HUDEP-2 (cell line): ENCODE data around the gene FOSB.
A peak's percentile ranks its signal among the peaks of the same experiment; 100 is the strongest.
"Not testable (repeated sequence)": the region's sequence is repeated elsewhere in the genome, so short reads cannot be mapped to it uniquely, and the experiment has no call there.

Experiments
- DNase-seq, 76 experiments: peaks; one replicate each; lab custom pipeline; 2025; ENCODE audit not compliant: unreplicated experiment in 76 of 76; lab: John Stamatoyannopoulos, UW

The FOSB gene

DNA sequence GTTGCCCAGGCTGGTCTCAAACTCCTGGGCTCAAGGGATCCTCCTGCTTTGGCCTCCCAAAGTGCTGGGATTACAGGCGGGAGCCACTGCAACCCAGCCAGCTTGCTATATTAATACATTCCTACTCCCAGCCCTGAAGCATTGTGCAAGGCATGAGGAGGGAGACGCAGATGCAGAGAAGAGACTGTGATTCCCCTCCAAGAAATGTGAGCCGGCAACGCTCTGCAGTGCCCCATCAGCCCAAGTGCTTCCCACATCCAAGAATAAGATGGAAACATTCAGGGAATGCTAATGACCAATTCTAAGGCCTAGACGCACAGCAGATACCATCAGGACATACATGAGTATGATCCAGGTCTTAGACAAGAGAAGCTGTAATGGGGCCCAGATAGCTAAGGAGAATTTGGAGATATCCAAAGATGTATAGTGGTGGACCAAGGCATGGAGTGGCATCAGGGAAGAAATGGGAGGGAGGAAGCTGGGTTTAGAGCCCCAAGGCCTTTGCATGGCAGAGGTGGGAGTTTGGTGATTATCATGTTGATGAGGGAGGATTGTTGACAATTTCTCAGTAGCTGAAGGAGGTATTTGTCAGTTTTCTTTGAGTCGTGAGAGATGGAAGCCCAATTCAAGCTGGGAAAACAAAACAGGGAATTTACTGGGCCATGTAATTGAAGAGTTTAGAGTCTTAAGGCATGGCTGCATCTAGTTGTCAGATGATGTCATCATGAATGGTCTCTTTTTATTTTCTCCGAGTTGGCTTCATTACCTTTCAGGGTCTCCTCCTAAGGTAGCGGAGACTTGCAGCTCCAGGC, 33.3 kb downstream of the FOSB start:
- no peak for DNase-seq

DNA sequence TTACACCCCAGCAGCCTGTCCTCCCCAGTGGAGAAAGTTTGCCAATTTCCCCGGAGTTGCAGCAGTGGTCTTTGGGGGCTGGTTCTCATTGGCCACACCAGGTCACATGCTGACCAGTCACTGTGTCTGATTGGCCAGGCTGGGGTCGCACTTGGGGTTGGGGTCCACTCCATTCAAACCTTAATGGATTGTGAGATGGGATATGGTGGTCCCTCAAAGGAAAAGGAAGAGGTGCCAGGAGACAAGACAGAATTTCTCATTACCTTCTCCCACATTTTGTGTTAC, 33.9 kb downstream of the FOSB start:
- no peak for DNase-seq

DNA sequence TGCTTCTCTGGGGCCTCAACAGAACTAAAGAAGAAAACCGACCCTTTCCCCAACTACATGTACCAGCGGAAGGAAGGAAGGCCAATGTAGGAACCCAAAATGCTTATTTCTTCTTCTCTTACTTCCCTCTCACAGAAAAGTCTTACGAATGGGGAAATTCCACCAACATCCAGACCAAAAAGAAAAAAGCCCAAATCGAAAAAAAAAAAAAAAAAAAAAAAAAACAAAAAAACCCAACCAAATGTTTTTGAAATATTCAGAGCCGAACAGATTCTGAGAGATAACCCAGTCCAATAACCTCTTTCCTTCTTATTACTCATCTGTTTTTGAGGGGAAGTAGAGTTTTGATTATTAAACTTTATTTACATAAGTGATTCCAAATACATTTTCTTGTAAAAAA, 34.3 kb downstream of the FOSB start:
- no peak for DNase-seq

DNA sequence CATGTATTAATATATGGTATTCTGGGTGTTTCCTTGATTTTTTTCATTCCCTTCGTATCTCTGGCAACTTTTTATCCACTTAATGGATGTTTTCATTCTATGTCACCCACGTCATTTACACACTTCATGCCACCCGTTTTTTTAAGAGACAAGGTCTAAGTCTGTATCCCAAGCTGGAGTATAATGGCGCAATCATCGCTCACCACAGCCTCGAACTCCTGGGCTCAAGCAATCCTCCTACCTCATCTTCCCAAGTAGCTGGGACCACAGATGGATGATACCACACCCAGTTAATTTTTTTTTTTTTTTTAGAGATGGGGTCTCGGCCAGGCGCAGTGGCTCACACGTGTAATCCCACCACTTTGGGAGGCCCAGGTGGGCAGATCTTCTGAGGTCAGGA, 36.1 kb downstream of the FOSB start:
- DNase-seq: no peak

DNA sequence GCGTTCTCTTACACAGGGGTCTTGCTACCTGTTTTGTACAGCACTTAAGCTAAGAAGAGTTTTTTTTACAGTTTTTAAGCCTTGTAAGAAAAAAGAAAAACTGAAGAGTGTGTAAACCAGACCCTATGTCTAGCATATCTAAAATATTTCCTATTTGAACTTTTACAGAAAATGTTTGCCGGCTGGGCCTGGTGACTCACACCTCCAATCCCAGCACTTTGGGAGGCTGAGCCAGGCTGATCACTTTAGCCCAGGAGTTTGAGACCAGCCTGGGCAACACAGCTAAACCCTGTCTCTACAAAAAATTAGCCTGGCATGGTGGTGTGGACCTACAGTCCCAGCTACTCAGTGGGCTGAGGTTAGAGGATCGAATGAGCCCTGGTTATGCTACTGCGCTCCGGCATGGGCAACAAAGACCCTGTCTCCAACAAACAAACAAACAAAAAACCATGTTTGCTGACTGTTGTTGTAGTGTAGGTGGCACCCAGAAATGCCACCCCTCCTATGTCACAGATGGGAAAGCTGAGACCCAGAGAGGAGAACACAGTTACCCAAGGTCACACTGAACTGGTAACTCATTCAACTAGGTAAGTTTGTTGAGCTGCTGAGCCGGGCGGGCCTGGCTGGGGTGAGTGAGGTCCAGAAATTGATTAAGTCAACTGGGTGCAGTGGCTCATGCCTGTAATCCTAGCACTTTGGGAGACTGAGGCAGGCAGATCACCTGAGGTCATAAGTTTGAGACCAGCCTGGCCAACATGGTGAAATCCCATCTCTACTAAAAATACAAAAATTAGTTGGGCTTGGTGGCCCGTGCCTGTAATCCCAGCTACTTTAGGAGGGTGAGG, 37.6 kb downstream of the FOSB start:
- DNase-seq: peak in 1 of 76 experiments; percentile 20

DNA sequence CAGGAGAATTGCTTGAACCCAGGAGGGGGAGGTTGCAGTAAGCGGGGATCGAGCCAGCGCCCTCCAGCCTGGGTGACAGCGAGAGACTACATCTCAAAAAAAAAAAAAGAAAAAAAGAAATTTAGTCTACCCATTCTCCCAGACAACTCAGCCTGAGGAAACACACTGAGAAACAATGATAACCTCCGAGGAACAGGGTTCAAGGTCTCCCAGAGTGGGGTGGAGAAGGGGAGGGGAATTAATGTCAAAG, 38.1 kb downstream of the FOSB start:
- DNase-seq: no peak

DNA sequence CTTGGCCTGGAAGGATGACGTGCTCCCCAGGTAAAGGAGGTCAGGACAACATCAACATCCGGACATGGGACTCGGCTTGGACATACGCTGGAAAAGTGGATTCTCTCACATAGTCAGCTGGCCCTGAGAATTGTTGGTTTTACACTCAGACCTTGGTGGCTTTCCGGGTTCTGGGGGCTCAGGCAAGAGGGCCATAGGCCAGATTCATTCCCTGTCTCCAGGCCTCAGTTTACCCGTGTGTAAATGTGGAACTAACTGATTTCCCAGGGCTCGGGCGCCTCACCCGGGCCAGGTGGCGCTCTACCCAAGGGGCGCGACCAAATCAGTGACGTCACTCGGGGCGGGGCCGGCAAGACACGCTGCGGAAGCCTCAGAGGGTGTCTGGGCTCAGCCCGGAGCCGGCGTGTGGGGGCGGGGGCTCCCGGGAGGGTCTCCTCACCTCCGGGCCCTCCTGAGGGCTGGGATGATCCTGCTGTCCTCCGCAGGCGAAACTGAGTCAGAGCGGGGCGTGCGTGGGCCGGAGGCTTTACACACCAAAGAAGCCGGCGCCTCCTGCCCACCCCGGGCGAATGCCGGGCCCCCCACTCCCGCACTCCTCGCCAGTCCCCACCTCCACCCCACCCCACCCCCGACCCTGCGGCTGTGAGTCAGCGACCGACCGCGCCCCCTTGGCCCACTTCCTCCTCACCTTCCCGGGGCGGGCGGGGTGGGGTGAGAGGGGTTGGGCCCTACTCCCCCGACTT, 38.6 kb downstream of the FOSB start:
- DNase-seq: peak in 75 of 76 experiments; percentile 70 to 99 (median 92)

DNA sequence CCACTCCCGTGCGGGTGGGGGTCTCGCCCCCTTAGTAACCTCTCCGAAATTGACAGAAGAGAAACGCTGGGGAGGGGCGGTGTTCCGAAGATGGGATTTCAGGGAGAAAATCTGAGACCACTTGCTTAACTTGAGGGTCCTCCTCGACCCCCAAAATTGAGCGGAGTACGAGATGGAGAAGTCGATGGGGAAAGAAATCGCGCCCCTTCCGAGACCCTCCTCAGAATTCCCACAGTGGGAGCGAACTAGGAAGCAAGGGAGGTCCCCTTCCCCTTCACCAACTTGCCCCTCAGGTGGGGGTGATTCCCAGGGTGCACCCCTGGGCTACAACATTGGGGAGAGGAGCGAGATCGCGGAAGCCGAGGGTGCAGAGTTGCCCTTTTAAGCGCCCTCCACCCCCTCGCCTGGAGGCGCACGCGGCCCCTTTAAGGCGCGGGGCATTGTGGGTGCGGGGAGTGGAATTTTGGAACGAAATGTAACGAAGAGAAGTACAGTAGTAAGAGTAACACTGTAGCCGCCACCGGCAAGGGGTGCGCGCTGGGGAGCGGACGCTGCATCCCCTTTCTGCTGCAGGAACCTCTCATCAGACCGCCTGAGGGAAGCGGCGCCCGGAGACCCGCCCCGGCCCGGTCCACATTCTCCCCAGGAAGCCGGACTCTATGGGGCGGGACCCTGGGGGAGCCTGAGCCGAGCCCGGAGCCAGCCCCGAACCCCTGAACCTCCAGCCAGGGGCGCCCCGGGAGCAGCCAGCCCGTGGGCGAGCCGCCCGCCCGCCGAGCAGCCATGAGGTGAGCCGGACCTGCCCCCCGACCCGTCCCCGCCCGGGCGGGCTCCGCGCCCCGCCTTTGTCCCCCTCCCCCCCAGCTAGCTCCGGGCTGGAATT, 39.4 kb downstream of the FOSB start, which contains the start of gene VASP:
TSS of gene VASP (plus strand) at position 491 of the 883 bp plus-strand sequence. CDS start at position 784, 293 bp downstream.
- DNase-seq: peak in 75 of 76 experiments; percentile 44 to 96 (median 87)

DNA sequence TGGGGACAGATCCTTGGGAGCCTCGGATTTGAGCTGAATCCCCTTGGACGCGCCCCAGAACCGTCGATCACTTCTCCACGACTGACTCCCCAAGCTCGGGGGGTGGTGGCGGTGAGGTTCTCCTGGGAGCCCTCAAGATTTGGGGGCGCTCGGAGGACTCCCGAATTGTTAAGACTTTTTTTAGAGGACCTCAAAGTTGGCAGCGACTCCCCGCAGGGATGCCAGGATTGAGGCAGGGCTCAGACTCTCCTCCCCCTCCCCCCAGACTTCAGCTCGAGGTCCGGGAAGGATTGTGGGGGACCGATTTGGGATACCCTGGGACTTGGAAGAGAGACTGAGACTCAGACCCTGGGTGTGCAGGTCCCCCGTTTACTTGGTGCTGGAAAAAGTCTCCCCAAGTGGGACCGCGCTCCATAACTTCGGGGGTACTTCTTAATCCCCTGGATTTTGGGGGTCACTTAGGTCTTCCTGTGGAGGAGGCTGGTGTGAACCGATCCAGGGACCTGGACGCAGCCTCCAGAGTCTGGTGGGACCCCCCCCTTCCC, 40.1 kb downstream of the FOSB start:
- DNase-seq: peak in 6 of 76 experiments; percentile 18 to 45 (median 24)

DNA sequence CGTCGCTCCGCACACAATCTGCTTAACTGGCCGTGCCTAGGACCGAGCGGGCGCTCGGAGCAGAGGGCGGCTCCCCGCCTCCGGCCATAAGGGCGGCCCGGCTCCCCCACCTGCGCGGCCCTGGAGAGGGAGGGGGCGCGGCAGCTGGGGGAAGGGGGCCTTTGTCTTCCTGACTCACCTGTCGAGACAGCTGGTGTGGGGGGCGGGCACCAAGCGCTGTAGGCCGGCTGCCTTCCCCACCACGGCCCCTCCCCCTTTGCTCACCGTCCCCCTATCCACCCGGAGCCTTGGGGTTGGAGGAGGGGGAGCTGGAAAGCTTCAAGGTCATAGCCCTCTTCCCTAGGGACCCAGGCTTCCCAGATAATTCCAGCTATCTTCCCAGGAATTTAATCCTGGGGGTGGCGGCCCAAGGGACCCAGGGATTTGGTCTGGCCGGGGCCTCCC, 40.6 kb downstream of the FOSB start:
- peak in 8 of 76 experiments; percentile 14 to 33 (median 18) for DNase-seq

DNA sequence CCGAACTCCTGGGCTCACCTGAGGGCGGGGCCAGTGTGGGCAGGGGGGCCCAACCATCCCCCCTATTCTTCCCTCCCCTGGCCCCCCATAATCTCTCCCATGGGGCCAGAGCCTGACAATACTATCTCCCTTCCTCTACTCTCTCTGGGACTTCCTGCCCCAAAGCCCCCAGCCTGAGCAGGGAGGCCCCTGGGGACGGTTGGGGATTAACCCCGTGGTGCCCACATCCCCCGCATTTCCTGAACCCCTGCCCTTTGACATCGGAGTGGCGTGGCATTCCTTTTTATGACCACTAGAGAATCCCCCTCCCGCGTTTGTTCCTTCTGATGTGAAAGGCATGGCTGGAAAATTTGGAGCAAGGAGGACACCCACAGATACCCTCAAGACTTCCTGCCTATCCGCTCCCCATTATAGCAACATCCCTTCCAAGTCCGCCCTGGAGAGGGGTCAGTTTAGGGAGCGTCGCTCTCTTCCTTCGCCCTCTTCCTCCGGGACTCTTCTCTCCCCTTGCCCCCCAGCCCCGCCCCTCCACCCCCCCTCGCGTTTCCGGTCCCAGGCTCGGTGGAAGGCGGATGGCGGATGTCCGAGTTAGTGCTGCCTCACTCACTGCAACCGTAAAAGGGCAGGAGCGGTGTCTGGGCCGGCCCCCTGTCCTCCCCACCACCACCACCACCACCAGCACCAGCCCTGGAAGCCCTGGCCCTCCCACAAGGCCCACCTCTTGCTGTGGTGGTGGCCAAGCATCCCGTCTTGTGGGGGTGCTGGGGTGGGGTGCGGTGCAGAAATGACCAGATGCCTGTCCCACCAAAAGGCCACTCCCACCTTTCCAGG, 41.3 kb downstream of the FOSB start:
- peak in 41 of 76 experiments; percentile 9 to 67 (median 42) for DNase-seq

DNA sequence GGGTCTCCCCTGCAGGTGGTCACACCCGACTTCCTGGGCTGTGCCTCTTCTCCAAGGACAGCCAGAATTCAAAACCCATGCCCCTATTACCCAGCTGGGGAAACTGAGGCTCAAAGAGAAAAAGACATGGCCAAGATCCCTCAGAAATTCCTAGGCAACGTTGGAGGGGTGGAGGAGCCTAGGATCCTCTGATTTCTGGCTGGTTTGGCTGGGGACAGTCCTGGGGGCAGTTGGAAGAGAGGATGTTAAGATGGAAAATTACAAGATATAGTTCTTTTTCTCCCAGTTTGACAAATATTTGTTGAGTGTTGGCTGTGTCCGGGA, 41.9 kb downstream of the FOSB start:
- no peak for DNase-seq

DNA sequence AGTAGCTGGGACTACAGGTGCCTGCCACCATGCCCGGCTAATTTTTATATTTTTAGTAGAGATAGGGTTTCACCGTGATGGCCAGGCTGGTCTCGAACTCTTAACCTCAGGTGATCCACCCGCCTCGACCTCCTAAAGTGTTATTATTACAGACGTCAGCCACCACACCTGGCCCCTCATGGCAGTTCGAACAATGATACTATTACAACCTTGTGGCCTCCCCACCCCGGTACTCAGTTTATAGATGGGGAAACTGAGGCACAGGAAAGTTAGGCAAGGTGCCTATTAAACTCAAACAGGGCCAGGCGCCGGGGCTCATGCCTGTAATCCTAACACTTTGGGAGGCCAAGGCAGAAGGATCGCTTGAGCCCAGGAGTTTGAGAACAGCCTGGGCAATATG, 42.6 kb downstream of the FOSB start:
- not testable (repeated sequence) for DNase-seq

DNA sequence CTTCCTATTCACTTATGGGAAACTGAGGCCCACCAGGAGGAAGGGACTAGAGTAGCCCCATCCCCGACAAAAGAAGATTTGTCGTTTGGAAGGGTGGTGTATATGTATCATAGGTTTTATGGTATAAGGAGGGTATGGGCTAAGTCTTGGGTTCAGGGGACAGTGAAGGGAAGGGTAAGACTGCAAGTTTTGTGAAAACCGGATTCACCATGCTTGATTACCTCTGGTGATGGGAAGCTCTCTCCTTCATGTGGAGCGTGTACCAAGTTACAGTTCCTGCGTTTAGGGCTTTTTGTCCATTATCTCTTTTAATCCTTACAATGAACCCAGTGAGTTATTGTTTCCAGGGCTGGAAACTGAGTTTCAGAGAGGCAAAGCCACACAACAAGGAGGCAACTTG, 43.3 kb downstream of the FOSB start:
- no peak for DNase-seq

DNA sequence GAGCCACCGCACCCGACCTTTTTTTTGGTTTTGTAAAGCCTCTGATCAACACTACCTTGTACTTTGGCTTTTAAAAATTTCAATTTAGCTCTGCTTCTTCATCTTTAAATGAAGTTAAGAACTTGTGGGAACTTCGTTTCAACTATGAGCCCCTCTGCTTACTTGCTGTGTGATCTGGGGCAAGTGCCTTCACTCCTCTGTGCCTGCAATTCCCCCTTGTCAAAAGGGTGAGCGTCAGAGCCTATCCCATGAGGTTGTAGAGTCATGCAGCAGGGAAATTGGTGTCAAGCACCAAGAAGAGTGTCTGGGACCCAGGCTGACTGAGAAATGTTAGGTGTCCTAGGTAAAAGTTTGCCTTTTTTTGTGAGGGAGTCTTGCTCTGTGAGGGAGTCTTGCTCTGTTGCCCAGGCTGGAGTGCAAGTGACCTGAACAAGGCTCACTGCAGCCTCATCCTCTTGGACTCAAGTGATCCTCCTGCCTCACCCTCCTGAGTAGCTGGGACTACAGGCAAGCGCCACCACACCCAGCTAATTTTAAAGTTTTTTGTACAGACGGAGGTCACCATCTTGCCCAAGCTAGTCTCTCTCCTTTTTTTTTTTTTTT, 45.2 kb downstream of the FOSB start:
- DNase-seq: no peak

DNA sequence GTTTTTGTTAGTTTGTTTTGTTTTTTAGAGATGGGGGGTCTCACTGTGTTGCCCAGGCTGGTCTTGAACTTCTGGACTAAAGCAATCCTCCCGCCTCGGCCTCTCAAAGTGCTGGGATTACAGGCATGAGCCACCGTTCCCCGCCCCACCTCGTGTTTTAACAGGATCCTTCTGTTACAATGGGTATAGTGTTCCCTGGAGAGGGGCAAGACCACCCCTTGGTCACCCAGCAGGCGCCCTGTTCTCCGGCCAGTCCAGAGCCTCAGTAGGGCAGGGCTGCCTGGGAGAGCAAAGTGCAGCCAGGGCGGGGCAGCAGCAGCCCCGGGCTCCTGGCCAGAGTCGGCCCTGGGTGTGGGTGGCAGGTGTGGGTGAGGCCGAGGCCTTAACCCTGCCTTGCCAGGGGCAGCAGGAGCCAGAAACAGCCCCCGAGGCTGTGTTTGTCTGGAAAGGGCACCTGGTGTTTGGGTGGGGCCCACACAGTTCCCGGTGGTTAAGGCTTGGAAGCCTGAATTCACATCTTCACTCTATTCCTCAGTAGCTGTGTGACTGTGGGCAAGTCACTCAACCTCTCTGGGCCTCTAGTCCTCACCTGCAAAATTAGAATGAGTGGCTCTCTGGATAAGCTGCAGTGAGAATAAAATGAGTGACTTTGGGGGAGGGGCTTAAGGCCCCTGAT, 46.7 kb downstream of the FOSB start:
- peak in 24 of 76 experiments; percentile 13 to 61 (median 31) for DNase-seq

DNA sequence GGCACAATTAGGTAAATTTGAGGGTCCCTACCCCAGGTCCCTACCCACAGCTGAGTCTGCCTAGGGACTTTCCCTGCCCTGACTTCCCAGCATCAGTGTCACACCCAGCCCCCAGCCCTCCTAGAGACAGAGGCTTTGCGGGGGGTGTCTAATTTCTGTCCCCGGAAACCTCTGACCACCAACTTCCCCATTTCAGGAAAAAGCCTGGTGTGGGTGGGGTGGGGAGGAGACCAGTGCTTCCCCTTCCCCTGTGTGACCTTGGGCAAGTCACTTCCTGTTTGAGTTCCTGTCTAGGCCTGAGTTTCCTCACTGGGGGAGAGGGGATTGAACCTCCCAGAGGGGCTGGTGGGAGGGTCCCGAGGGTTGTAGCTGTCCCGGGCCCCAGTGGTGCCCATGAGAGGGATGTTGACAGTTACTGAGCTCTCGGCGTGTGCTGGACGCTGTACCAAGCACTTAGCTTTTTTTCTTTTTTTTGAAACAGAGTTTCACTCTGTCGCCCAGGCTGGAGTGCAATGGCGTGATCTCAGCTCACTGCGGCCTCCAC, 47.4 kb downstream of the FOSB start:
- DNase-seq: peak in 18 of 76 experiments; percentile 15 to 43 (median 29)

DNA sequence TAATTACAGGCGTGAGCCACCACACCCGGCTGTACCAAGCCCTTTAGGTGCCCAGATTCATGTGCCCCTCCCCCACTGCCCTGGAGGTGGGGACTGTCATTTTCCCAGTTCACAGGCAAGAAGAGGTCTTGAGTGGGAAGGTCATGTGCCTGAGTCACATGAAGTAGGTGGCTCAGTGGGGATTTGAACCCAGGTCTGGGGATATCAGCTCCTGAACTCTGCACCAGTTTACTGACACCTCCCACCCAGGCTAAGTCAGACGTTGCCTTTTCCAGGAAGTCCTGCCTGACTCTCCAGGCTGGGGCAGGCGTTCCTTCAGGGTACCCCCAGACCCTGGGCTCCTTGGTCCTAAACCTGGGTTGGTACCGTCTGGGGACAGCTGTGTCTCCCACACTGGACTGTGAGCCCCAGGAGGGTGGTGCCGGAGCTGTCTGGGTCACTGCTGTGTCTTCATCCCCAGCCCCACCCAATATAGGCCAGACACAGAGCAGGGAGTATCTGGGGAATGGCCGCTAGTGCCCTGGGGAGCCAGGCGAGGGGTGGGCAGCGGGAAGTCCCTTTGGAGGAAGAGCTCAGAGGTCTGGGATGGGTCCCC, 48.1 kb downstream of the FOSB start:
- peak in 6 of 76 experiments; percentile 16 to 33 (median 22) for DNase-seq
